ENCODE data around the gene PDLIM7.

The PDLIM7 gene

GRCh38 chr5:177502886-177503285 lies 5.5 kb upstream of the PDLIM7 start:
- H3K27me3 ChIP-seq (ENCODE audit: insufficient read depth, low read length) = no peaks in the 10 kb centered on the region
- no peak for TF ChIP-seq EZH2 (IDR thresholded peaks at IDR 0.05; ENCODE audit: borderline replicate concordance, low read length)
- H3K9ac ChIP-seq (ENCODE audit: low read length) = peak overlapping the region; percentile 37; the same call in 1 of the 2 replicates
- H3K9me2 ChIP-seq (ENCODE audit: low read depth, low read length) = no peaks in the 10 kb centered on the region
- no peak overlapping the region for H2AFZ ChIP-seq (ENCODE audit: low read length)
- H3K9me3 ChIP-seq (ENCODE audit: low read length) = no peaks in the 10 kb centered on the region
- peak overlapping the region; percentile 81 for H3K27ac ChIP-seq (ENCODE audit: low read depth, low read length, poor library complexity, severe bottlenecking)
- peak overlapping the region; percentile 5; the same call in 1 of the 2 replicates for H3K4me2 ChIP-seq (ENCODE audit: low read length)
- no peak overlapping the region for H3K4me3 ChIP-seq (ENCODE audit: low read depth, low read length, poor library complexity, severe bottlenecking)
- peaks cover 44% of the 10 kb centered on the region for H3K36me3 ChIP-seq (ENCODE audit: insufficient read depth, low read length)
- no peaks in the 10 kb centered on the region for H4K20me1 ChIP-seq (ENCODE audit: insufficient read depth, low read length)
- H3F3A ChIP-seq (ENCODE audit: insufficient read depth, low read length) = peaks cover 7% of the 10 kb centered on the region; the same call in 1 of the 2 replicates
- H3K4me1 ChIP-seq (ENCODE audit: insufficient read depth, low read length, severe bottlenecking) = peaks cover 57% of the 10 kb centered on the region
- no peaks in the 10 kb centered on the region for H3K79me2 ChIP-seq (ENCODE audit: insufficient read depth, low read length)

GRCh38 chr5:177501874-177502678 lies 4.7 kb upstream of the PDLIM7 start:
- peak overlapping the region; percentile 5 for H3K4me2 ChIP-seq (ENCODE audit: low read length)
- H2AFZ ChIP-seq (ENCODE audit: low read length) = no peak overlapping the region
- H3F3A ChIP-seq (ENCODE audit: insufficient read depth, low read length) = peaks cover 7% of the 10 kb centered on the region; the same call in 1 of the 2 replicates
- H3K36me3 ChIP-seq (ENCODE audit: insufficient read depth, low read length) = peaks cover 36% of the 10 kb centered on the region
- no peak overlapping the region for H3K4me3 ChIP-seq (ENCODE audit: low read depth, low read length, poor library complexity, severe bottlenecking)
- TF ChIP-seq EZH2 (IDR thresholded peaks at IDR 0.05; ENCODE audit: borderline replicate concordance, low read length) = no peak
- no peak for TF ChIP-seq CTCF (IDR thresholded peaks at IDR 0.05; ENCODE audit: low read length)
- H3K9me3 ChIP-seq (ENCODE audit: low read length) = no peaks in the 10 kb centered on the region
- H3K9ac ChIP-seq (ENCODE audit: low read length) = peak overlapping the region; percentile 37
- H3K27ac ChIP-seq (ENCODE audit: low read depth, low read length, poor library complexity, severe bottlenecking) = peak overlapping the region; percentile 81
- H3K27me3 ChIP-seq (ENCODE audit: insufficient read depth, low read length) = no peaks in the 10 kb centered on the region
- H3K9me2 ChIP-seq (ENCODE audit: low read depth, low read length) = no peaks in the 10 kb centered on the region
- no peaks in the 10 kb centered on the region for H3K79me2 ChIP-seq (ENCODE audit: insufficient read depth, low read length)
- H3K4me1 ChIP-seq (ENCODE audit: insufficient read depth, low read length, severe bottlenecking) = peaks cover 49% of the 10 kb centered on the region
- H4K20me1 ChIP-seq (ENCODE audit: insufficient read depth, low read length) = no peaks in the 10 kb centered on the region

- Histone ChIP-seq H3K4me1 (ENCODE audit: insufficient read depth, low read length, severe bottlenecking) (peaks cover 53% of the 10 kb centered on the region), H3K27ac (ENCODE audit: low read depth, low read length, poor library complexity, severe bottlenecking) (peak overlapping the region; percentile 81), H3K9me2 (ENCODE audit: low read depth, low read length) (no peaks in the 10 kb centered on the region), H4K20me1 (ENCODE audit: insufficient read depth, low read length) (no peaks in the 10 kb centered on the region), H3K79me2 (ENCODE audit: insufficient read depth, low read length) (no peaks in the 10 kb centered on the region), H3K9me3 (ENCODE audit: low read length) (no peaks in the 10 kb centered on the region), H3K4me2 (ENCODE audit: low read length) (no peak overlapping the region), H3K27me3 (ENCODE audit: insufficient read depth, low read length) (no peaks in the 10 kb centered on the region), H3K9ac (ENCODE audit: low read length) (no peak overlapping the region; the same call in 1 of the 2 replicates), H3K36me3 (ENCODE audit: insufficient read depth, low read length) (peaks cover 31% of the 10 kb centered on the region), H3F3A (ENCODE audit: insufficient read depth, low read length) (peaks cover 7% of the 10 kb centered on the region; the same call in 1 of the 2 replicates), H2AFZ (ENCODE audit: low read length) (no peak overlapping the region), H3K4me3 (ENCODE audit: low read depth, low read length, poor library complexity, severe bottlenecking) (no peak overlapping the region)
- peak; percentile 97 for TF ChIP-seq CTCF (IDR thresholded peaks at IDR 0.05; ENCODE audit: low read length)
- TF ChIP-seq EZH2 (IDR thresholded peaks at IDR 0.05; ENCODE audit: borderline replicate concordance, low read length) = no peak
Measured at GRCh38 chr5:177500685-177501522, 3.5 kb upstream of the PDLIM7 start.

All from OCI-LY1 (cell line).